ENCODE results near the gene PSME1.

DNA sequence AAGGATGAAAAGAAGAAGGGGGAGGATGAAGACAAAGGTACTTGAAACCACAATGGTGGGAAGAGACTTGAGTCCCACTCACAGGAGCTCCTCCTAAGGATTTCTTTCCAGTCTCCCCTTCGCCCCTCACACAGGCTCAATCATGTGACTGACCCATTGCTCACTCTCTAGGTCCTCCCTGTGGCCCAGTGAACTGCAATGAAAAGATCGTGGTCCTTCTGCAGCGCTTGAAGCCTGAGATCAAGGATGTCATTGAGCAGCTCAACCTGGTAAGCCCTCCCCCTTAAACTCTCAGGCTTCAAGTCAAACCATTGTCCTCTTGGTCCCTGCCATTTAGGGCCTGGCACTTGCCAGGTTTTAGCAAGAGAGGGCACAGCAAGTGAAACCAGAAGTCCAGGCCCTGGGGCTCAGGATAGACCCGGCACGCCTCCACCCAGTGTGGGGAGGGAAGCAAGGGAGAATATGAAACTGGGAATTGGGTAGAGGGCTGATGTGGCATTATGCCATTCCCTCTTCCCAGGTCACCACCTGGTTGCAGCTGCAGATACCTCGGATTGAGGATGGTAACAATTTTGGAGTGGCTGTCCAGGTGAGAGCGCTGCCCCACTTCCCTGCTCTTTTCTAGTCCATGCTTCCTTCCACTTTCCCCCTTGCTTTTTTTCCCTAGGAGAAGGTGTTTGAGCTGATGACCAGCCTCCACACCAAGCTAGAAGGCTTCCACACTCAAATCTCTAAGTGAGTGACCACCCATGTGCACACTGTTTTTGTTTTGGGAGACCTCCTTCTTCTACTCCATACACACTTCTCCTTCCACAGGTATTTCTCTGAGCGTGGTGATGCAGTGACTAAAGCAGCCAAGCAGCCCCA is 1.8 kb downstream of the PSME1 start:
- TF ChIP-seq CTCF (conservative IDR thresholded peaks at IDR 0.05; ENCODE audit: low read depth, low read length) (no peak), POLR2A (IDR thresholded peaks at IDR 0.05; ENCODE audit: low read depth, low read length) (no peak), USF2 (IDR thresholded peaks at IDR 0.05; ENCODE audit: low read depth, low read length) (no peak), MAFK (IDR thresholded peaks at IDR 0.05; ENCODE audit: low read depth, low read length) (no peak), MAZ (IDR thresholded peaks at IDR 0.05; ENCODE audit: borderline replicate concordance, low read depth, low read length) (no peak), RAD21 (IDR thresholded peaks at IDR 0.05; ENCODE audit: low read length) (no peak), RFX5 (IDR thresholded peaks at IDR 0.05; ENCODE audit: low read depth, low read length) (no peak), BHLHE40 (IDR thresholded peaks at IDR 0.05; ENCODE audit: low read depth, low read length) (no peak), CHD1 (IDR thresholded peaks at IDR 0.05; ENCODE audit: low read depth, low read length) (no peak), RCOR1 (IDR thresholded peaks at IDR 0.05; ENCODE audit: insufficient replicate concordance, low read length) (no peak)
- TF ChIP-seq, protein P1, sequence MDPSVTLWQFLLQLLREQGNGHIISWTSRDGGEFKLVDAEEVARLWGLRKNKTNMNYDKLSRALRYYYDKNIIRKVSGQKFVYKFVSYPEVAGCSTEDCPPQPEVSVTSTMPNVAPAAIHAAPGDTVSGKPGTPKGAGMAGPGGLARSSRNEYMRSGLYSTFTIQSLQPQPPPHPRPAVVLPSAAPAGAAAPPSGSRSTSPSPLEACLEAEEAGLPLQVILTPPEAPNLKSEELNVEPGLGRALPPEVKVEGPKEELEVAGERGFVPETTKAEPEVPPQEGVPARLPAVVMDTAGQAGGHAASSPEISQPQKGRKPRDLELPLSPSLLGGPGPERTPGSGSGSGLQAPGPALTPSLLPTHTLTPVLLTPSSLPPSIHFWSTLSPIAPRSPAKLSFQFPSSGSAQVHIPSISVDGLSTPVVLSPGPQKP (IDR thresholded peaks at IDR 0.05; ENCODE audit: borderline replicate concordance, low read depth, low read length) = no peak

Data from IMR-90 (cell line).